ENCODE results near the gene BNIP3.

- TF ChIP-seq, protein P1, sequence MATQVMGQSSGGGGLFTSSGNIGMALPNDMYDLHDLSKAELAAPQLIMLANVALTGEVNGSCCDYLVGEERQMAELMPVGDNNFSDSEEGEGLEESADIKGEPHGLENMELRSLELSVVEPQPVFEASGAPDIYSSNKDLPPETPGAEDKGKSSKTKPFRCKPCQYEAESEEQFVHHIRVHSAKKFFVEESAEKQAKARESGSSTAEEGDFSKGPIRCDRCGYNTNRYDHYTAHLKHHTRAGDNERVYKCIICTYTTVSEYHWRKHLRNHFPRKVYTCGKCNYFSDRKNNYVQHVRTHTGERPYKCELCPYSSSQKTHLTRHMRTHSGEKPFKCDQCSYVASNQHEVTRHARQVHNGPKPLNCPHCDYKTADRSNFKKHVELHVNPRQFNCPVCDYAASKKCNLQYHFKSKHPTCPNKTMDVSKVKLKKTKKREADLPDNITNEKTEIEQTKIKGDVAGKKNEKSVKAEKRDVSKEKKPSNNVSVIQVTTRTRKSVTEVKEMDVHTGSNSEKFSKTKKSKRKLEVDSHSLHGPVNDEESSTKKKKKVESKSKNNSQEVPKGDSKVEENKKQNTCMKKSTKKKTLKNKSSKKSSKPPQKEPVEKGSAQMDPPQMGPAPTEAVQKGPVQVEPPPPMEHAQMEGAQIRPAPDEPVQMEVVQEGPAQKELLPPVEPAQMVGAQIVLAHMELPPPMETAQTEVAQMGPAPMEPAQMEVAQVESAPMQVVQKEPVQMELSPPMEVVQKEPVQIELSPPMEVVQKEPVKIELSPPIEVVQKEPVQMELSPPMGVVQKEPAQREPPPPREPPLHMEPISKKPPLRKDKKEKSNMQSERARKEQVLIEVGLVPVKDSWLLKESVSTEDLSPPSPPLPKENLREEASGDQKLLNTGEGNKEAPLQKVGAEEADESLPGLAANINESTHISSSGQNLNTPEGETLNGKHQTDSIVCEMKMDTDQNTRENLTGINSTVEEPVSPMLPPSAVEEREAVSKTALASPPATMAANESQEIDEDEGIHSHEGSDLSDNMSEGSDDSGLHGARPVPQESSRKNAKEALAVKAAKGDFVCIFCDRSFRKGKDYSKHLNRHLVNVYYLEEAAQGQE (IDR thresholded peaks at IDR 0.05; ENCODE audit: low read depth): no peak
- TF ChIP-seq YY1 (IDR thresholded peaks at IDR 0.05; ENCODE audit: extremely low read depth, insufficient replicate concordance, low read depth, low read length): no peak
- no peak for TF ChIP-seq CTCF (IDR thresholded peaks at IDR 0.05 in 2 of 3, conservative IDR thresholded peaks at IDR 0.05 in 1 of 3; ENCODE audit: borderline replicate concordance in 1 of 3, insufficient read depth in 1 of 3, low read depth in 2 of 3, low read length in 2 of 3)
- TF ChIP-seq ZNF274 (IDR thresholded peaks at IDR 0.05; ENCODE audit: low read depth, low read length): no peak
- TF ChIP-seq EZH2phosphoT487 (IDR thresholded peaks at IDR 0.05; ENCODE audit: borderline replicate concordance): no peak
- TF ChIP-seq POLR2AphosphoS5 (IDR thresholded peaks at IDR 0.05; ENCODE audit: low read depth, low read length): no peak
- TF ChIP-seq JUND (IDR thresholded peaks at IDR 0.05): no peak
- TF ChIP-seq RAD21 (IDR thresholded peaks at IDR 0.05; ENCODE audit: low read depth): no peak
- TF ChIP-seq EZH2 (IDR thresholded peaks at IDR 0.05): no peak
- no peak for TF ChIP-seq POLR2A (IDR thresholded peaks at IDR 0.05; ENCODE audit: borderline replicate concordance, extremely low read depth, insufficient read depth, insufficient read length)
- TF ChIP-seq ELF1 (IDR thresholded peaks at IDR 0.05; ENCODE audit: borderline replicate concordance, low read depth): no peak
- TF ChIP-seq SIN3A (IDR thresholded peaks at IDR 0.05; ENCODE audit: low read depth): no peak
Measured at GRCh38 chr10:131972474-131973071, 9.2 kb downstream of the BNIP3 start.

All from HCT116 (cell line).